T-helper 2 cell (primary cell): ENCODE data around the gene TRHDE.

Experiments used
- DNase-seq, 5 experiments: peaks; one replicate each; pipeline versions ENCODE4 v3.0.0 to v3.0.0-alpha.2; 2012 to 2022

TRHDE gene

GRCh38 chr12:72273851-72274351 lies 1.7 kb downstream of the TRHDE start:
- no peak for DNase-seq

GRCh38 chr12:72274931-72275330 lies 2.8 kb downstream of the TRHDE start:
- no peak for DNase-seq

GRCh38 chr12:72275526-72275925 lies 3.4 kb downstream of the TRHDE start:
- no peak for DNase-seq

GRCh38 chr12:72276181-72276805 lies 4.1 kb downstream of the TRHDE start:
- no peak for DNase-seq

- no peak for DNase-seq
These were observed 5.2 kb downstream of the TRHDE start for GRCh38 chr12:72277415-72277814.

GRCh38 chr12:72278894-72279293 lies 6.7 kb downstream of the TRHDE start:
- DNase-seq: no peak

GRCh38 chr12:72281126-72281525 lies 9.0 kb downstream of the TRHDE start:
- no peak for DNase-seq

- DNase-seq: no peak
These were observed 10.6 kb downstream of the TRHDE start for GRCh38 chr12:72282721-72283120.

GRCh38 chr12:72285861-72286260 lies 13.7 kb downstream of the TRHDE start:
- DNase-seq: no peak

- DNase-seq: no peak
These were observed 14.4 kb downstream of the TRHDE start for GRCh38 chr12:72286526-72286925.

- DNase-seq: no peak
These were observed 16.3 kb downstream of the TRHDE start for GRCh38 chr12:72288436-72288835.

GRCh38 chr12:72288911-72289310 lies 16.7 kb downstream of the TRHDE start:
- DNase-seq: no peak

- DNase-seq: no peak
These were observed 17.5 kb downstream of the TRHDE start for GRCh38 chr12:72289633-72290032.

GRCh38 chr12:72291175-72291574 lies 19.0 kb downstream of the TRHDE start:
- no peak for DNase-seq

GRCh38 chr12:72293701-72294100 lies 21.5 kb downstream of the TRHDE start:
- DNase-seq: no peak

GRCh38 chr12:72295101-72295500 lies 22.9 kb downstream of the TRHDE start:
- DNase-seq: peak in 1 of 5 experiments; percentile 3

GRCh38 chr12:72295744-72296143 lies 23.6 kb downstream of the TRHDE start:
- no peak for DNase-seq

- no peak for DNase-seq
These were observed 24.2 kb downstream of the TRHDE start for GRCh38 chr12:72296389-72296788.

- DNase-seq: no peak
These were observed 25.5 kb downstream of the TRHDE start for GRCh38 chr12:72297666-72298065.

GRCh38 chr12:72300728-72301127 lies 28.6 kb downstream of the TRHDE start:
- no peak for DNase-seq

GRCh38 chr12:72304751-72305150 lies 32.6 kb downstream of the TRHDE start:
- no peak for DNase-seq

GRCh38 chr12:72307229-72307628 lies 35.1 kb downstream of the TRHDE start:
- DNase-seq: no peak

- DNase-seq: no peak
These were observed 39.8 kb downstream of the TRHDE start for GRCh38 chr12:72311946-72312345.

GRCh38 chr12:72313806-72314205 lies 41.6 kb downstream of the TRHDE start:
- DNase-seq: no peak

GRCh38 chr12:72315858-72316257 lies 43.7 kb downstream of the TRHDE start:
- DNase-seq: no peak
